Mesothelial cell of epicardium (in vitro differentiated cells): ENCODE results near the gene ELOVL5. TPM values are rescaled to one million over a fixed set of nuclear protein-coding genes. Genes with fewer than 3 reads are reported as not detected.
"Not testable (repeated sequence)": the region's sequence is repeated elsewhere in the genome, so short reads cannot be mapped to it uniquely, and the experiment has no call there.

Experiments
- DNase-seq, 2 experiments: peaks; one replicate each; pipeline ENCODE4 v3.0.0; 2021; ENCODE audit warnings: low spot score in 2 of 2; ENCODE audit not compliant: unreplicated experiment in 2 of 2
- H3K27ac Mint-ChIP-seq: 2 replicates; pipeline ENCODE4 v1.8.0; 2021; ENCODE audit warnings: mixed read lengths
- H3K27me3 Mint-ChIP-seq: 2 replicates; pipeline ENCODE4 v1.8.0; 2021; ENCODE audit warnings: low read depth, mixed read lengths
- H3K36me3 Mint-ChIP-seq: 2 replicates; pipeline ENCODE4 v1.8.0; 2021; ENCODE audit warnings: mixed read lengths
- H3K4me1 Mint-ChIP-seq: 2 replicates; pipeline ENCODE4 v1.8.0; 2021; ENCODE audit warnings: mixed read lengths
- H3K4me3 Mint-ChIP-seq: 2 replicates; pipeline ENCODE4 v1.8.0; 2021; ENCODE audit warnings: mild to moderate bottlenecking, moderate library complexity, mixed read lengths
- H3K9me3 Mint-ChIP-seq: 2 replicates; pipeline ENCODE4 v1.8.0; 2021; ENCODE audit warnings: mixed read lengths
- total RNA-seq: library from RNA; stranded (reverse); gene quantifications from 3 replicates; pipeline ENCODE4 v1.2.1, GENCODE V29; 2021
- TF ChIP-seq, protein P1 (sequence below): fragments of 200-600 bp; sonication (generic); IDR thresholded peaks from one replicate; pipeline ENCODE4 v1.5.0; 2021; ENCODE audit warnings: antibody characterized with exemption; ENCODE audit not compliant: unreplicated experiment

Gene ELOVL5
- total RNA-seq, 1 donor from 2014 or later, result 110 TPM

DNA sequence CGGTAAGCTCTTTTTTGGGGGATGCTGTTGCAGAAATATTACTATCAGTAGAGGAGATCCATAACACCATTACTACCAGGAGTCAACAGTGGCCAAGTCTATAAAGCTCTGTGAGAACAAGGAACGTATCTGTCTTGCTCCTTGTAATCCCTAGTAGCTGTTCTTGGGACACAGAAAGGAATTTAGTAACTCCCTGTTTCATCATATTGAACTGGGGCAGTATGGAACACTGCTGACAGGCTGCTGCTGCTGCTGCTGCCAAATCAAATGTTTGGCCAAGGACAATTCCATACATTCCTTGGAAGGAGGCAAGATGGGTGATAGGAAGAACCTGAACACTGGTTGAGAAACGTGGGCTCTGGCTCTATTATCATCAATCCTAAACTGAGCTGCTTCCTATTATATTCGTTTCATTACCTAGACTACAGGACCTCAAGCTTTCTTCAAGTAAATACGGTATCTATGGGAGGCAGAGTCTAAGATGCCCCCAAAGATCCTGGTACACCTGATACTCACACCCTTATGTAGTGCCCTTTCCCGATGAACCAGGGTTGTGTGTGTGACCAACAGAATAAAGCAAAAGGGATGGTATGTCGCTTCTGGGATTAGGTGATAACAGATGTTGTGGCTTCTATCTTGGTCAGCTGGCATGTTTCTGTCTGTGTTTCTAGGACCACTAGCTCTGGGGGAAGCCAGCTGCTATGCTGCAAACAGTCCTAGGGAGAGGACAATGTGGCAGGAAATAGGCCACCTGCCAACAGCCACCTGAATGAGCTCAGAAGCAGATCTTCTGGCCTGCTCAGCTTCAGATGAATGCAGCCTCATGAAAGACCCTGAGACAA, 39.5 kb downstream of the ELOVL5 start:
- TF ChIP-seq, protein P1, sequence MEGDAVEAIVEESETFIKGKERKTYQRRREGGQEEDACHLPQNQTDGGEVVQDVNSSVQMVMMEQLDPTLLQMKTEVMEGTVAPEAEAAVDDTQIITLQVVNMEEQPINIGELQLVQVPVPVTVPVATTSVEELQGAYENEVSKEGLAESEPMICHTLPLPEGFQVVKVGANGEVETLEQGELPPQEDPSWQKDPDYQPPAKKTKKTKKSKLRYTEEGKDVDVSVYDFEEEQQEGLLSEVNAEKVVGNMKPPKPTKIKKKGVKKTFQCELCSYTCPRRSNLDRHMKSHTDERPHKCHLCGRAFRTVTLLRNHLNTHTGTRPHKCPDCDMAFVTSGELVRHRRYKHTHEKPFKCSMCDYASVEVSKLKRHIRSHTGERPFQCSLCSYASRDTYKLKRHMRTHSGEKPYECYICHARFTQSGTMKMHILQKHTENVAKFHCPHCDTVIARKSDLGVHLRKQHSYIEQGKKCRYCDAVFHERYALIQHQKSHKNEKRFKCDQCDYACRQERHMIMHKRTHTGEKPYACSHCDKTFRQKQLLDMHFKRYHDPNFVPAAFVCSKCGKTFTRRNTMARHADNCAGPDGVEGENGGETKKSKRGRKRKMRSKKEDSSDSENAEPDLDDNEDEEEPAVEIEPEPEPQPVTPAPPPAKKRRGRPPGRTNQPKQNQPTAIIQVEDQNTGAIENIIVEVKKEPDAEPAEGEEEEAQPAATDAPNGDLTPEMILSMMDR, result no peak
- Mint-ChIP-seq H3K9me3 (peaks cover 7% of the 10 kb centered on the region), H3K27me3 (no peaks in the 10 kb centered on the region), H3K36me3 (peaks cover 18% of the 10 kb centered on the region), H3K4me1 (peaks cover 15% of the 10 kb centered on the region), H3K4me3 (no peak overlapping the region), H3K27ac (no peak overlapping the region)
- no peak for DNase-seq

DNA sequence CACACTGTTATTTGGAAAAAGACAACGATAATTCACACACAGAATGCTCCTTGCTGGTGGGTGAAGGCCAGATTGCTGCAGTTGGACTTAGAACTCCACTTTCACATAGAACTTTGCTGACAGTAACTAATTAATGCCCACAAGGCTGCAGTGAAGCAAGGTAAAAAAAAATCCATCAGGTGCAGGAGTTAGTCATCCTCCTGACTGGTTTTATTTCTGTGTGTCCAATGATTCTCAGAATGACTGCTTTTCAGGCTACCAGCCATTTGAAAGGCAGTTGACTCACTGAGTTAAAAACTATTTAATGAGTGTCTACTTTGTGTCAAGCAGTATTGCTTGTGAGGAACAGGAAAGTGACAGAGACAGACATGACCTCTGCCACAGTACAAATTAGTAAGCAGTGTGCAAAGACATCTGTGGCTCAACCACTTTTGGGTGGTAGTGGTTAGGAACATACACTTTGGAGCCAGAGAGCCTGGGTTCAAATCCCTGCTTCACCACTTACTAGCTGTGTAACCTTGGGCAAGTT, 41.9 kb downstream of the ELOVL5 start:
- Mint-ChIP-seq H3K4me1 (peaks cover 25% of the 10 kb centered on the region), H3K9me3 (peaks cover 7% of the 10 kb centered on the region), H3K36me3 (peaks cover 12% of the 10 kb centered on the region), H3K27me3 (no peaks in the 10 kb centered on the region), H3K27ac (no peak overlapping the region), H3K4me3 (no peak overlapping the region)
- DNase-seq, result no peak
- TF ChIP-seq, protein P1, result no peak

DNA sequence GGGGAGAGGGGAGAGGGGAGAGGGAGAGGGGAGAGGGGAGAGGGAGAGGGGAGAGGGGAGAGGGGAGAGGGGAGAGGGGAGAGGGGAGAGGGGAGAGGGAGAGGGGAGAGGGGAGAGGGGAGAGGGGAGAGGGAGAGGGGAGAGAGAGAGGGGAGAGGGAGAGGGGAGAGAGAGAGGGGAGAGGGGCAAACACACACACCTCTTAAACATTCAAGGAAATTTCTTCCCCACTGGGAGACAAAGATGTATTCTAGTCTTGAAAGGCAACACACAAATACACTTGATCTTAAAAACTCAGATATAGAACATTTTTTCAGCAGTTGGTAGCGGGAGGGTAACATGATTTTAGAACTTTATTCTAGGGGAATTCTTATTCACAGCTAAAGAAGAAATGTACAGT, 42.5 kb downstream of the ELOVL5 start:
- H3K4me1 Mint-ChIP-seq, result peaks cover 32% of the 10 kb centered on the region
- H3K36me3 Mint-ChIP-seq, DNase-seq, H3K27ac Mint-ChIP-seq, H3K27me3 Mint-ChIP-seq, H3K4me3 Mint-ChIP-seq, H3K9me3 Mint-ChIP-seq: not testable (repeated sequence)

DNA sequence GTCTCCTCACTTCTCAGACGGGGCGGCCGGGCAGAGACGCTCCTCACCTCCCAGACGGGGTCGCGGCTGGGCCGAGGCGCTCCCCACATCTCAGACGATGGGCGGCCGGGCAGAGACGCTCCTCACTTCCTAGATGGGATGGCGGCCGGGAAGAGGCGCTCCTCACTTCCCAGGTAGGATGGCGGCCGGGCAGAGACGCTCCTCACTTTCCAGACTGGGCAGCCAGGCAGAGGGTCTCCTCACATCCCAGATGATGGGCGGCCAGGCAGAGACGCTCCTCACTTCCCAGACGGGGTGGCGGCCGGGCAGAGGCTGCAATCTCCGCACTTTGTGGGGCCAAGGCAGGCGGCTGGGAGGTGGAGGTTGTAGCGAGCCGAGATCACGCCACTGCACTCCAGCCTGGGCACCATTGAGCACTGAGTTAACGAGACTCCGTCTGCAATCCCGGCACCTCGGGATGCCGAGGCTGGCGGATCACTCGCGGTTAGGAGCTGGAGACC, 43.2 kb downstream of the ELOVL5 start:
- peaks cover 36% of the 10 kb centered on the region for H3K4me1 Mint-ChIP-seq
- not testable (repeated sequence) for H3K27me3 Mint-ChIP-seq, H3K27ac Mint-ChIP-seq, H3K9me3 Mint-ChIP-seq, H3K36me3 Mint-ChIP-seq, DNase-seq, H3K4me3 Mint-ChIP-seq

DNA sequence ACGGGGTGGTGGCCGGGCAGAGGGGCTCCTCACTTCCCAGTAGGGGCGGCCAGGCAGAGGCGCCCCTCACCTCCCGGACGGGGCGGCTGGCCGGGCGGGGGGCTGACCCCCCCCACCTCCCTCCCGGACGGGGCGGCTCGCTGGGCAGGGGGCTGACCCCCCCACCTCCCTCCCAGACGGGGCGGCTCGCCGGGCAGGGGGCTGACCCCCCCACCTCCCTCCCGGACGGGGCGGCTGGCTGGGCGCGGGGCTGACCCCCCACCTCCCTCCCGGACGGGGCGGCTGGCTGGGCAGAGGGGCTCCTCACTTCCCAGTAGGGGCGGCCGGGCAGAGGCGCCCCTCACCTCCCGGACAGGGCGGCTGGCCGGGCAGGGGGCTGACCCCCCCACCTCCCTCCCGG, 43.8 kb downstream of the ELOVL5 start:
- not testable (repeated sequence) for H3K27ac Mint-ChIP-seq, H3K4me3 Mint-ChIP-seq, H3K9me3 Mint-ChIP-seq, H3K36me3 Mint-ChIP-seq, DNase-seq, H3K27me3 Mint-ChIP-seq
- H3K4me1 Mint-ChIP-seq, result peaks cover 40% of the 10 kb centered on the region

DNA sequence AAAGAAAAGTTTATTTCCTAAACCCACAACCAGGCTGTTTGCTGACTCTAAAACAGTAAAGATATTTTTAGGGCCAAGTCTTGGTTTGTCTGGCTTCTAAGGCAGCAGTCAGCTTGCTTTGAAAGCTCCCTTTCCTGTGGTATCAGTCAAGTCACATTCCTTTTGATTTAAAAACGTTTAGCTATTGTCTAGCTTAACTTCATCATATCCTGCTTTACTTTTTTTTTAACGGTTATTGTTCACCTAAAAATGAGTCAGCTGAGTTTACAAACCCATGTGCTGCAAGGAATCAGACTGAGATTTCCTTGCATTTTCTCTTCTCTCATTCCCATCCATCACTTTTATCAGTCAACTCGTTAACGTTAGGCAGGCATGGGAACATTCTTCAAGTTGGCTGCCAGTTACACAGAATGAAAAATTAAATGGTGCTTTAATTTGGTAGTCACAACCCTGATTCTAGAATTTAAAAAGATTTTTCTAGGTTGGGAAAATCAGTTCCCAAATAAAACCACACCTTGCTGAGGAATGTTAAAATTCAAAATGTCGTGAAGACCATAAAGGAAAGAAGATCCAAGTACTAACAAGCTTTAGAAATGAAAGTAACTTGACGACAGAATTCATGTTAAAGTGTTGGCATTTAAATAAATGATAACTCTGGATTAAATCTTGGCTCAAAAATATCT, 45.9 kb downstream of the ELOVL5 start:
- no peaks in the 10 kb centered on the region for H3K27me3 Mint-ChIP-seq
- peaks cover 38% of the 10 kb centered on the region for H3K4me1 Mint-ChIP-seq
- H3K9me3 Mint-ChIP-seq, result peaks cover 3% of the 10 kb centered on the region
- peaks cover 7% of the 10 kb centered on the region for H3K36me3 Mint-ChIP-seq
- DNase-seq, result no peak
- TF ChIP-seq, protein P1, result no peak
- peak overlapping the region; percentile 26 for H3K27ac Mint-ChIP-seq
- no peak overlapping the region for H3K4me3 Mint-ChIP-seq
